GM12891 (cell line): ENCODE data around the gene CTDSP2. TPM values are rescaled to one million over a fixed set of nuclear protein-coding genes. Genes with fewer than 3 reads are reported as not detected.
A peak's percentile ranks its signal among the peaks of the same experiment; 100 is the strongest.

Source experiments
- DNase-seq: peaks from one replicate; pipeline ENCODE4 v3.0.0; 2011; ENCODE audit warnings: low spot score; ENCODE audit not compliant: insufficient read length
- FAIRE-seq: peaks from 2 replicates; lab custom pipeline; 2011; peaks lifted over from hg19 to GRCh38; lab: Jason Lieb, UNC
- PAX5 ChIP-seq: IDR thresholded peaks from 2 replicates; pipeline ENCODE4 v1.6.1; 2011; ENCODE audit warnings: low read length, moderate library complexity, mild to moderate bottlenecking; ENCODE audit not compliant: insufficient read depth, severe bottlenecking
- POLR2A ChIP-seq: IDR thresholded peaks from 2 replicates; pipeline ENCODE4 v1.6.1; 2011; ENCODE audit warnings: low read depth, low read length, control low read depth
- POLR2AphosphoS5 ChIP-seq: IDR thresholded peaks from 2 replicates; pipeline ENCODE4 v1.6.1; 2011; ENCODE audit warnings: low read depth, low read length, control low read depth
- POU2F2 ChIP-seq: IDR thresholded peaks from 2 replicates; pipeline ENCODE4 v1.6.1; 2011; ENCODE audit warnings: low read depth, mild to moderate bottlenecking, control low read depth, low read length, moderate library complexity
- SPI1 ChIP-seq: IDR thresholded peaks from 2 replicates; pipeline ENCODE4 v1.6.1; 2011; ENCODE audit warnings: low read depth, low read length, control low read depth
- TAF1 ChIP-seq: IDR thresholded peaks from 2 replicates; pipeline ENCODE4 v1.6.1; 2011; ENCODE audit warnings: low read depth, low read length, control low read depth
- polyA plus RNA-seq: library from polyadenylated mRNA; unstranded; fragments of >200 nt; gene quantifications from one replicate; pipeline ENCODE4 v1.2.1, GENCODE V29; 2012; ENCODE audit warnings: low read depth, missing spikeins, inconsistent platforms; ENCODE audit not compliant: missing spikeins

CTDSP2 gene
- polyA plus RNA-seq: 38.8 TPM

DNA sequence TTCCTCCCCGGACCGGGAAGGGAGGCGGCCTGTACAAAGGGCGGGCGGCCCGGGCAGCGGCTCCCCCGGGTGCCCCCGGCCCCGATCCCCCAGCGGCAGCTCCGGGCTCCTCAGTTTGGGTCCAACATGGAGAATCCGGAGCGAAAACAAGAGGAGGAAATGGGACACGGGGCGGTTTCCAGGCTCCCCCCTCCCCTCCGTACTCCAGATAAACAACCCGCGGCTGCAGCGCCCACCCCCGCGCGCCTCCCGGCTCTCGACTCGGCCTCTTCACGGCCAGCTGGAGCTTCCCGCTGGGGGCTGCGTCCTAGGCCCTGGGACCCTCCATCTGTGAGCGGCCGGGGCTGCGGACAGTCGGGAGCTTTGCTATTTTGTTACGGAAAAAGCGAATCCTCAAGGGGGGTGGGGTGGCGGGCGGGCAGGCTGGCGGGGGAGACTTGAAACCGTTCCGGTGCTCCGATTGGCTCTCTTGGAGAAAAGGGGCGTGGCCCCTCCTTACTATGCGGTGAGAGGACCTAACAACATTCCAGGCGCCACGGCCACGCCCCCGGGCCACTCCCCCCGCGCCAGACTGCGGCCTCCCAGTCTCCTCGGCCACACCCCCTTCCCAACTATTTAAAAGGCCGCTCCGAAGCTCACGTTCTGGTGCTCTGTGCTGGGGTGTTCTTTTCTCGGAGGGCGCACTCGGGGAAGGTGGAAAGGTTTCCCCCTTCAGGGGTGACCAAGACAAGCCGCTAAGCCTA is at the start of gene CTDSP2:
Gene CTDSP2 (minus strand): TSS at position 153 of the 743 bp plus-strand sequence. CDS start 294 bp downstream, outside the sequence.
- peak; percentile 62 for TF ChIP-seq SPI1
- no peak for TF ChIP-seq PAX5
- 0 out of 2 replicates have a peak, but pooled peaks have one; percentile 29 for TF ChIP-seq POU2F2
- FAIRE-seq (peak; percentile 85), DNase-seq (peak; percentile 88)

DNA sequence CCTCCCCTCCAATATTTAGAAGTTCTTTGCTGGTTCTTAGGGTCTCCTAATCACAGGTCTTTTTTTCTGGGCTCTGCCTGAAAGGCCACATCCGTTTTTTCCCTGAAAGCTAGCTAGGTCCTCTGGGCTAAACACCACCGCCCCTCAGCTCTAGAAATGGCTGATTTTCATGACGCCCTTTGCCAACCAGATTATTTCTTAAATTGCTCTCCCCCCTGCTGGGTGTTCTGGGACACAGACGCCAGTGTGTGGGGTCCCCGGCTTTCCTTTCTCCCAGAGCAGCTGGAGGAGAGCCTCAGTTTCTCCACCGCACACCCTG is 49.5 kb upstream of the CTDSP2 start:
- no peak for FAIRE-seq
- no peak for TF ChIP-seq SPI1
- TF ChIP-seq POLR2A: no peak
- TF ChIP-seq TAF1: no peak
- TF ChIP-seq PAX5: no peak
- TF ChIP-seq POLR2AphosphoS5: no peak
- TF ChIP-seq POU2F2: no peak
- no peak for DNase-seq

- no peak for TF ChIP-seq PAX5
- no peak for TF ChIP-seq TAF1
- no peak for TF ChIP-seq POLR2AphosphoS5
- TF ChIP-seq POLR2A: no peak
- no peak for TF ChIP-seq POU2F2
- no peak for TF ChIP-seq SPI1
- no peak for DNase-seq
- FAIRE-seq: no peak
Observed at GRCh38 chr12:57895389-57896114, 49.0 kb upstream of the CTDSP2 start.

GRCh38 chr12:57894399-57895292 is 48.1 kb upstream of the CTDSP2 start:
- FAIRE-seq: no peak
- no peak for TF ChIP-seq PAX5
- no peak for TF ChIP-seq POLR2AphosphoS5
- TF ChIP-seq SPI1: no peak
- TF ChIP-seq POU2F2: no peak
- no peak for TF ChIP-seq TAF1
- no peak for TF ChIP-seq POLR2A
- DNase-seq: no peak

DNA sequence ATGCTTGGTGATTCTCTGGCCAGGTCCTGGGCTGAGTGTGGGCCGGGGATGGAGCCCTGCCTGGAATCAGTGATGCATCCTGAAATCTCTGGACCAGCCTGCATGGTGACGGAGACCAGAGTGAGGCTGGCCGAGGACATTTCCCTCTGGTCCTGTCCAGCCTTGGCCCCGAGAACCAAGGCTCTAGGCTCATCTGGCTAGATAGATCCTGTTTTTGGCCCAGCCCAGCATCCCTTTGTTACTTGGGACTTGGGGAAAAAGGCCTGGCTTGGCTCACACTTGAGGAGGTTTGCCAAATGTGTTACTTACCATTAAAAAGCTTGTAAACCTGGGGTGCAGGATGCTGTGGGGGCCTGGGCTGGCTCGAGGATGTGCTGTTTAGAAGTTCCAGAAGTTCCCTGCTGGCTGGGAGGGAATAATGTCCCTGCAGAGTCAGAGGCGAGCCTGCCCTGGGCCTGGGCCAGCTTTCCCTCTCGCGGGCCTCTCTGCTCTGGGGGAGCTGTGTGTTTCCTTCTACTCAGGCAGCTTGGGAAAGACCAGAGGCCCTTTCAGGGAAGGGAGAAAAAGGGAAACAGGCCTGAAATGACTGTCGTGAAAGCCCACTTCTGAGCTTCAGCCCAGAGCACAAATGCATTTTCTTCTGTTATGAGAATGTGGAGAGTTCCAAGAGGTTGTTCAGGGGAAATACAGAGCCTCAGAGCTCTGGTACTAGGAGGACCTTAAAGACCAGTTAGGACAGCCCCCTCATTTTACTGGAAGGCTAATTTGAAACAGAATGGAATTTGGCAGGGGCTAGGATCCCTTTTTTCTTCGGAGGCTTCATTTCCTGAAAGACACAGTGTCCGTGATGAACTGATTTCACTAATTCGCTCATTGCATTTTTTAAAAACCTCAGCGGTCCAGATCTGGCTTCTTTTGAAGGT is 47.2 kb upstream of the CTDSP2 start:
- TF ChIP-seq POU2F2 (no peak), POLR2A (no peak), PAX5 (no peak), SPI1 (no peak), TAF1 (no peak), POLR2AphosphoS5 (no peak)
- FAIRE-seq: no peak
- DNase-seq: no peak

DNA sequence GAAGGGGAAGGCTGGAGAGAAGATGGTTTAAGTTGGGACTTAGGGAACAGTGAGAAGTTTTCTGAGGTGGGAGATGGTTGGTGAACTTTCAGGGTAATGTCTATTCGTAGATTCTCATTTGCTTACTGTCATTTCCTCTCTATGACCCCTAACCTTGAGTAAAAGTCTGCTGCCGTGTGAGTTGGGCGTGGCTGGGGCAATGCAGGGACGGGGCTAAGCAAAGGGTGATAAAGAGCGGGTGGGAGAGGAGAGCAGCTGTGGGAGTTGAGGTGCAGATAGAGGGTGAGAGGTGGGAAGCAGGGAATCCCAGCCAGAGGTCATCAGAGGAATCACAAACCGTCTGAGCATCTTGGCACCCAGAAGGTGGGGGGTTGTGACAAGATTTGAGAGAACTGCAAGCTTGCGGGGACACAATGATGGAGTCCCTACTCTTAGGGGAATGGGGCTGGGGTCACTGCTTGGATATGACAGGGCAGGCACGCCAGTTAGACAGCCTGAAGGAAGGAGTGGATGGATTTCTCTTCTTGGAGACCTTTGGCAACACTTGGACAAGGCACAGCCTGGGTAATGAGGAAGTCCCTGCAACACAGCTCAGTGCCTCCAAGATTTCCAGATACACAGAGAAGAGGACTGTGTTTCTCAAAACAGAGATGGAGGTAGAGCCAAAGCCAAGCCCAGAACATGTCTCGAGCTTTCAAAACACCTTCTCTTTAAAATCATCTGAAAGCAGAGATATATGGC is 45.9 kb upstream of the CTDSP2 start:
- FAIRE-seq: peak; percentile 56
- DNase-seq: no peak
- no peak for TF ChIP-seq POLR2AphosphoS5
- peak; percentile 44; the same call in 1 of the 2 replicates for TF ChIP-seq SPI1

DNA sequence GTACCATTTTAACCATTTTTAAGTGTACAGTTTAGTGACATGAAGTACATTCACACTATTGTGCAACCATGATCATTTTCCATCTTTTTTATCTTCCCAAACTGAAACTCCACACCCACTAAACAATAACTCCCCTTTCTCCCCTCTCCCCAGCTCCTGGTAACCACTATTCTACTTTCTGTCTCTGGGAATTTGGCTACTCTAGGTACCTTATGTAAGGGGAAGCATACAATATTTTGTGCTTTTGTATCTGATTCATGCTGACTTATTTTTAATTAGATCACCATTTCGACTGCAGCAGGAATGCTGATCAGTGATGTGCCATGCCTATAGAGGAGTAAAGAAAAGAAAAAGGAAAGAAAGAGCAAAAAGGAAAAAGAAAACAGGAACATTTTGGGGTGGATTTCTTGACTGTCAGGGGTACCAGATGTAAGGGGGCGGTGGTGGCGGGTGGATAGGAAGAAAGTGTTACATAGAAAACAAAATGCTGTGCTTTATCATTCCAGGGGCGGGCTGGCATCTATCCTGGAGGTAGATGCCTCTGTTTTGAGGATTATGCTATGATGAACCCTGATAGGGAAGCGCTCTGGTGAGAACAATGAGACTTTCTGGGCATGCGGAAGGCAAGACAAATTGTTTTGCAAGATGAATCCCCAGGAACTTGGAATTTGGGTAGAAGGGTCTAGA is 45.2 kb upstream of the CTDSP2 start:
- FAIRE-seq (no peak), DNase-seq (no peak)
- TF ChIP-seq SPI1 (no peak), POLR2A (no peak), PAX5 (no peak), POLR2AphosphoS5 (no peak)
